ENCODE results near the gene RABGAP1L.

RABGAP1L gene

GRCh38 chr1:174413632-174414031 lies 254.3 kb downstream of the RABGAP1L start:
- TF ChIP-seq CTCF (IDR thresholded peaks at IDR 0.05), result no peak
- DNase-seq (ENCODE audit: low spot score), result no peak
- no peak overlapping the region for H3K27ac ChIP-seq
- no peak overlapping the region for H3K4me3 ChIP-seq

GRCh38 chr1:174414203-174414602 lies 254.9 kb downstream of the RABGAP1L start:
- TF ChIP-seq CTCF (IDR thresholded peaks at IDR 0.05), result no peak
- DNase-seq (ENCODE audit: low spot score), result no peak
- H3K27ac ChIP-seq, result no peak overlapping the region
- no peak overlapping the region for H3K4me3 ChIP-seq

GRCh38 chr1:174415506-174415905 lies 256.2 kb downstream of the RABGAP1L start:
- TF ChIP-seq CTCF (IDR thresholded peaks at IDR 0.05), result no peak
- no peak for DNase-seq (ENCODE audit: low spot score)
- H3K27ac ChIP-seq, result no peak overlapping the region
- H3K4me3 ChIP-seq, result no peak overlapping the region

- DNase-seq (ENCODE audit: low spot score), result no peak
- no peak overlapping the region for H3K27ac ChIP-seq
- peak overlapping the region; percentile 3 for H3K4me3 ChIP-seq
- no peak for TF ChIP-seq CTCF (IDR thresholded peaks at IDR 0.05)
Observed at GRCh38 chr1:174417921-174418320, 258.6 kb downstream of the RABGAP1L start.

DNA sequence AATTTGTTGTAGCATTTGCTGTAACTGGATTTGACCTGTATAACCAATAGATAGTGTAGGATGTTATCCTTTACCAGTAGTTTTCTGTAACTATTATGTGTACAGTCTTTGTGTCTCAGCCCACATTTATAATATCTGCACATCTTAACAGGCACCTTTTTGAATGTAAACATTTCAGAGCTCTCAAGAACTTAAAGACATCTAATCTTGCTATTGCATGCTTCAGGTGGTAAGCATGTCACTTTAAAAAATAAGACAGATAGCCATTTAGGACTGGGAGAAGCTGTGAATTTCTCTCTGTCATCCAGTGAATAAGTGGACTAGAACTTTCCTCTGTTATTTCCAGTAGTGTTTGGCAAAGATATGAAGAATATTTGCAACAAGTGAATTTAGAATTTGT lies 265.8 kb downstream of the RABGAP1L start:
- no peak for TF ChIP-seq CTCF (IDR thresholded peaks at IDR 0.05)
- no peak overlapping the region for H3K4me3 ChIP-seq
- no peak overlapping the region for H3K27ac ChIP-seq
- DNase-seq (ENCODE audit: low spot score), result no peak

- no peak overlapping the region for H3K27ac ChIP-seq
- DNase-seq (ENCODE audit: low spot score), result no peak
- no peak for TF ChIP-seq CTCF (IDR thresholded peaks at IDR 0.05)
Observed at GRCh38 chr1:174426153-174426552, 266.8 kb downstream of the RABGAP1L start.

DNA sequence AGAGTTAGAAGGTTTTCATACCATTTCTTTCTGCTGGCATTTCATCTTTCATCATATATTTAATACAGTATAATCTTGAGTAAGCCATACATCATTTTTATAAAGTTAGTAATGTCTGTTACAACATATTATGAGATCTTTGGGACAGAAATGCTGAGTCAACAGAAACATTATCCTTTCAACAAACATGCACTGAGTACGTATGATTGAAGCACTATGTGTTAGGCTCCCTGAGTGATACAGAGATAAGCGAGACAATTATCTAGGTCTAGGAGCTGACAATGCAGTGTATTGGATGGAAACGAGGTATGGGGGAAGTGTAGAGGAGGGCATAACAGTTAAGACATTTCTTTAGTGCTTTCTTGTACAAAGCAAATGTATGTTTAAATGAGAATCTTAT lies 268.7 kb downstream of the RABGAP1L start:
- Histone ChIP-seq H3K27ac (no peak overlapping the region), H3K4me3 (no peak overlapping the region)
- no peak for TF ChIP-seq CTCF (IDR thresholded peaks at IDR 0.05)
- DNase-seq (ENCODE audit: low spot score), result no peak

More at GRCh38 chr1:174426153-174426552, 266.8 kb downstream of the RABGAP1L start:
- no peak overlapping the region for H3K4me3 ChIP-seq

Measured in coronary artery (tissue), 2 donors.